HG02938 (cell line): ENCODE data around the gene ARVCF.

ENCODE experiments used
- ATAC-seq: cut with Tn5 transposase; IDR thresholded peaks from one replicate; pipeline ENCODE4 v1.9.1; 2021; ENCODE audit warnings: mild to moderate bottlenecking, moderate library complexity; ENCODE audit not compliant: unreplicated experiment

Gene ARVCF

GRCh38 chr22:20016734-20017621 is at the start of gene ARVCF:
ARVCF (minus strand) TSS chr22:20016823; CDS start chr22:19990794, 26,029 bp downstream.
- ATAC-seq: peak; percentile 66

- no peak for ATAC-seq
Measured at GRCh38 chr22:20065896-20066616, 49.4 kb upstream of the ARVCF start.

- ATAC-seq: no peak
Measured at GRCh38 chr22:20064545-20065262, 48.1 kb upstream of the ARVCF start.

- no peak for ATAC-seq
Measured at GRCh38 chr22:20064140-20064480, 47.5 kb upstream of the ARVCF start.

GRCh38 chr22:20063271-20064139 is 46.9 kb upstream of the ARVCF start:
- no peak for ATAC-seq

GRCh38 chr22:20062766-20063083 is 46.1 kb upstream of the ARVCF start:
- no peak for ATAC-seq

- ATAC-seq: no peak
Measured at GRCh38 chr22:20062043-20062765, 45.6 kb upstream of the ARVCF start.

GRCh38 chr22:20061481-20061861 is 44.8 kb upstream of the ARVCF start:
- no peak for ATAC-seq

- ATAC-seq: no peak
Measured at GRCh38 chr22:20060700-20061480, 44.3 kb upstream of the ARVCF start.

- no peak for ATAC-seq
Measured at GRCh38 chr22:20058989-20059770, 42.6 kb upstream of the ARVCF start.

GRCh38 chr22:20057596-20058268 is 41.1 kb upstream of the ARVCF start:
- no peak for ATAC-seq

GRCh38 chr22:20056696-20057386 is 40.2 kb upstream of the ARVCF start:
- no peak for ATAC-seq

GRCh38 chr22:20056161-20056560 is 39.5 kb upstream of the ARVCF start:
- ATAC-seq: no peak

GRCh38 chr22:20055654-20056053 is 39.0 kb upstream of the ARVCF start:
- ATAC-seq: no peak

- no peak for ATAC-seq
Measured at GRCh38 chr22:20055144-20055543, 38.5 kb upstream of the ARVCF start.

- ATAC-seq: no peak
Measured at GRCh38 chr22:20054485-20054884, 37.9 kb upstream of the ARVCF start.

GRCh38 chr22:20054034-20054427 is 37.4 kb upstream of the ARVCF start:
- no peak for ATAC-seq
